DMS 273 (cell line): ENCODE results near the gene WNT2B.

ENCODE experiments used
- DNase-seq: peaks from one replicate; lab custom pipeline; 2025; ENCODE audit not compliant: unreplicated experiment; lab: John Stamatoyannopoulos, UW

The WNT2B gene

DNA sequence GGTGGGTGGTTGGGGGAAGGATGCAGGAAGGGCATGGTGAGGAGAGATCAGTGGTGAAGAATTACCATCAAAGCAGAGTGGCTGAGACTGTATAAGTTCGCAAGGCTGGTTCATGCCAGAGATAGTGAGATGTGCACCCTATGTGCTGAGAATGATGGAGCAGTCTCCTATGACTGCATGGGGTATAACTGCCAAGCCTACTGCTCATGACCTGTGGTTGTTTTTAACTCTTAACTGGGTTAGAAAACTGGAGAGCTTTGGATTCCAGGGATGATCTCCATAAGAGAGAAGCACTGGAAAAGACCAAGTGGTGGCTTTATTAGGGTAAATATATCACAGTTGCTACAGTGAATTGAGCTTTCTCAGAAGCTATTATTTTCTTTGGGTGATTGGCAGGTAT, 16.2 kb downstream of the WNT2B start:
- no peak for DNase-seq

GRCh38 chr1:112527266-112528010, 18.7 kb downstream of the WNT2B start:
- DNase-seq, result no peak

DNA sequence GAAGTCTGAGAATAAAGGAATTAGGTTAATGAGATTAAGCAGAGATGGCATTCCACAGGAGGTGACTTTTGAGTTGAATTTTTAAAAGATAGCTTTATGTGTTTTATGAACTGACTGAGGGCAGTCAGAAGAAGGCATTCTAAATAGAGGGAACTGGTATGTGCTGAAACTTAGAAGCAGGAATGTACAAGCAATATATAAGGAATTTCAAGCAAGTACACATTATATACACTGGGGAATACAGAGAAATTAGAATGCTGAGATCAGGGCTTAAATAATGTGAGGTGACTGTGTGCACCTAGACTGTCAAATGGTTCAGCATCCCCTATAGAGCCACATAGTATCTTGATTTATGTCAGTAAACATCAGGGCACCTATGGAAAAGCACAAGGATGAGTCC, 19.3 kb downstream of the WNT2B start:
- no peak for DNase-seq

- DNase-seq, result no peak
Observed at GRCh38 chr1:112529301-112529700, 20.5 kb downstream of the WNT2B start.

- DNase-seq, result no peak
Observed at GRCh38 chr1:112530832-112531231, 22.1 kb downstream of the WNT2B start.

DNA sequence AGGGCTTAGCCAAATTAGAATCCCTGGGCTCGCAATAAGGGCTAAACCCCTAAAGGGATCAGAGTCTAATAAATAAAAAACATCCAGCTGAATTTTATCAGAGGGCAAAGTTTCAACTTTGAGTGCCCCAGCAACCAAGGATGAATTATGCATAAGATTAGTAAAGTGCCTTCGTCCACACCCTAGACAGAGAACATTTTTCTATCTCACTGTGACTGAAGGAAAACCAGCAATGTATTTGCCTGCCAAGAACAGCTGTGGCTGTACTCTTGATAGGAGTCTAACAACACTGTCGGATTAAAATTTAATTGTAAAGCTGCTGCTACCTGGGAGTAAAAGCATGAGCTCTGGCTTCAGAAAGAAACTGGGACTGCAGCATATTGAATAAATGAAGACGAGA, 23.3 kb downstream of the WNT2B start:
- no peak for DNase-seq

DNA sequence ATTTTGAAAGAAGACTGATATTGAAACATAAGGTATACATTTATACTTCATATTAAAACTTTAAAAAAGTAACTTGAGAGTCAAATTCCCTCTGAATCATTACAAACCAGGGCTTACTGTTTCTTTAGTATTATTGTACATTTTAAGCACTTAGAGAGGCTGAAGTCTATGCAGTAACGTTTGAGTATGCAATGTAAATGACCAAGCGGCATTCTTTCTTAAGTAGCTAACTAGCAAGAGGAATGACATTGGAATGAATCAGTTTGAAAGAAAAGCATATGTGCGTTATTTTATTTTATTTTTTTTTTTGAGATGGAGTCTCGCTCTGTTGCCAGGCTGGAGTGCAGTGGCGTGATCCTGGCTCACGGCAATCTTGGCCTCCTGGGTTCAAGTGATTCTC, 24.3 kb downstream of the WNT2B start:
- DNase-seq, result no peak

- DNase-seq, result no peak
Observed at GRCh38 chr1:112536561-112536960, 27.8 kb downstream of the WNT2B start.

- DNase-seq, result no peak
Observed at GRCh38 chr1:112537456-112537855, 28.7 kb downstream of the WNT2B start.

DNA sequence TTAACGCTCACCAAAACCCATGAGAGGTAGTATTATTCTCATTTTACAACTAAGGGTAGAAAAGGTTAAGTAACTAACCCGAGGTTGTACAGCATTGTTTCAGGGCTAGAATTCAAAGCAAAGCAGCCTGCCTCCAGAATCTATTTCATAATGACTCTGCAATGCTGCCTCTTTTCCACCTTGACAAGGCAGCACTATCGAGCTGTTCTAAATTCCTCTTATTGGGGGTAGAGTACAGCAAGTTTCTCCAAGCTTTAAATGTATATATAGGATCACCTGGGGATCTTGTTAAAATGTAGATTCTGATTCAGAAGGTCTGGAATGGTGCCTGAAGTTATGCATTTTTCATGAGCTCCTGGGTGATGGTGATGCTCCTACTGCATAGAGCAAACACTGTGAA, 30.1 kb downstream of the WNT2B start:
- DNase-seq, result no peak

DNA sequence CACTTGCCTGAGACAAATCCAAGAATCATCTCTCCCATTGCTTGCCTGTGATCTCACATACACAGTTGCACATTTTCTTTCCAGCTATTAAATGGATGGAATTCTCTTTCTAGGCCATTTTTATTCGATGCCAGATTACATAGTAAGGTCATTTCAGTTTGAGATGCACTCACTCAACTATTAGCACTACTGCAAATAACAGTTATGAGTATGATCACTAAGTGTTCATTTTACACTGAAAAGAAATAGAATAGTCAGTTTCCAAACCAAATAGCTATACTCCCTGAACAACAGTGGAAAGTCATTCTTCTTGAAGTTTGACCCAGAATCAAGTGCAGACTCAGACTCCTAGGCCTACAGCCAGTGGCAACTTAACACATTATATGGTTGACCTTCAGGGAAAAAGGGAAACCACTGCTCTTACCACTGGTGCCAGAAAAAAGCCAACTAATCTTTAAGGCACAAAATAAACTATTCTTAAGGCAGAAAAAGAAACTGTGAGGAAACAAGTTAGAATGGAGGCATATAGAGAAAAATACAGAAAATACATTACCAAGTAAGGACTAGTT, 31.5 kb downstream of the WNT2B start:
- no peak for DNase-seq

- DNase-seq, result no peak
Observed at GRCh38 chr1:112541299-112541698, 32.5 kb downstream of the WNT2B start.

- no peak for DNase-seq
Observed at GRCh38 chr1:112542206-112542973, 33.6 kb downstream of the WNT2B start.

DNA sequence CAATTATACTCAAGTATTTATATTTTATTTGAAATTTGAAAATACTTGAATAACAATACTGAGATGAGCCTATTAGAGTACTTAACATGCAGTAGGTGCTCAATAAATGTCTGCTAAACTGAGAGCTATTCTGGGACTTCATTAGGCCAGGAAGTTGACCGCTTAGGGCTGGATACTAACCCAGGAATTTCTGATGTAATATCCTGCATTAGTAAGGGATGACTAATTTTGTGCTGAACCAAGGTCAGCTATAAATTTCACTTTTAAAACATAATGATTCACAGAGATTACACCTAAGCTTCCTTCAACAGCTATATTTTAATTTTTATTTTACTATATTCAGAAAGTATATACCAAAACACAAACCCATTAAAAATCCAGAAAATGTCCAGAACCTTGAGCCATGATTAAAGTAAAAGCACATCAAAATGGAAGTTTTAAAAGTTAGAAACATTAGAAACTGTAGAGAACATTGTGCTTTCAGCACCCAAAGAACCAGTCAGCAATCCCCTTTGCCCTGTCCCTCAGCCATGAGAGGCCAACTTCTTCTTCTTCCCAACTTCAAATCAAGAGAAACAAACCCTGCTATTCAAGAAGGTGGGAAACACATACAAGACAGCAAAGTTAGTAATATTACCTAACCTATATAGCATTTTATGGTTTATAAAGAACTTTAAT, 35.4 kb downstream of the WNT2B start:
- no peak for DNase-seq

GRCh38 chr1:112544751-112545150, 36.0 kb downstream of the WNT2B start:
- no peak for DNase-seq

- DNase-seq, result no peak
Observed at GRCh38 chr1:112546076-112546475, 37.3 kb downstream of the WNT2B start.

DNA sequence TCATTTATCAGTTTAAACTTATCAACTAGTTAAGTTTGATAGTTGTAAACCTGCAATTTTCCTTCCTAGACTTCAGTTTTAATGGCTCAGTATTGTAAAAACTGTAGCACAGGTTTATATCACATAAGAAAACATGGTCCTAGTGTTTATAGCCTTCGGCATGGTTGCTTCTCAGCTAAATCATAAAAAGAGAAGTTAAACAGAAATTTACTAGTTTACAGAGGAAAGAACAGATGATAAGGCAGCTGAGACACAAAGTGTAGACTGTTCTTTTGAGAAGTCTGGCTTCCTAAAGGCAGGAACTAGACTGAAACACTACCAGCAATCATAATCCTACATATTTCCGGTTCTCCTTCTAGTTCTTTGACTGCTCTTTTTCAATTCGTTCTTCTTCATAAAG, 39.8 kb downstream of the WNT2B start:
- no peak for DNase-seq

- DNase-seq, result no peak
Observed at GRCh38 chr1:112549590-112549989, 40.8 kb downstream of the WNT2B start.

- DNase-seq, result no peak
Observed at GRCh38 chr1:112554411-112554810, 45.6 kb downstream of the WNT2B start.

- no peak for DNase-seq
Observed at GRCh38 chr1:112557385-112557784, 48.6 kb downstream of the WNT2B start.

DNA sequence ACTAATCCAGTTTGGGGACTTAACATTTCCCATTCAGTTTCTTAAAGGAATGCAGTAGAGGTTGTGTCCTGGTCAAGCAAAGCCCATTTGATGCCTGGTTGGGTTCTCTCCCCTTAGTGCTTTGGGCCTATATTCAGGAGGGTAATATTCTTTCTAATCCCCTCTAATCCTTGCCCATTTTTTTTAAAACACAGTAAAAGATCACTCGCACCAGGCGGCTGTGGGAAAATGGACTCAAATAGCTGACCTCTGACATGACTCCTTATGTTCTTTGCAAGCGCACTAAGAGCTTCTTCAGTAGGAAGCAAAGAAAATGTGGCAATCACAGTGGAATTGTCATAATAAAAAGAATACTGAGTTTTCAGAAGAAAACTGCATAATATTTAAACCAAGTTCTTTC, 49.9 kb downstream of the WNT2B start:
- DNase-seq, result no peak

DNA sequence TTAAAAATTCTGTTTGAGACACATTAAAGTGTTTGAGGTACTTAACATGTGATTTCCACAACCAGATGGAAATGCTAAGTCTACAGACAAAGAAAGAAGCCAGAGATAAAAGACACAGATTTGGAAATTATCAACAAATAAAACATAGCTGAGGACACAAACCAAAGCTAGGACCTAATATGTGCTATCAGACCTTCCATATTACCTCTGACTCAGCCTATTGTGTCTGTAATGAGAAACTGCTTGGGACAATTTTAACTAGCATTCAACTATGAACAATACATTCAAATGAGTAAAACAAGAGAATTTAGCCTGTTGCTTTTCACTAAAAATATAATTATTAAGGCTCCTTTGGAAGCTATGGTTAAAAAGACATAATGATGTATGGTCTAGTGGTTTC, 54.6 kb downstream of the WNT2B start:
- no peak for DNase-seq
